Activated CD8-positive, alpha-beta memory T cell treated with anti-CD3 and anti-CD28 coated beads for 24 hours (primary cell): Measurements from ENCODE around the gene AJM1.
"Not testable (repeated sequence)": the region's sequence is repeated elsewhere in the genome, so short reads cannot be mapped to it uniquely, and the experiment has no call there.

Experiments used
- DNase-seq: peaks from one replicate; pipeline ENCODE4 v3.0.0-alpha.2; 2020

AJM1 gene

DNA sequence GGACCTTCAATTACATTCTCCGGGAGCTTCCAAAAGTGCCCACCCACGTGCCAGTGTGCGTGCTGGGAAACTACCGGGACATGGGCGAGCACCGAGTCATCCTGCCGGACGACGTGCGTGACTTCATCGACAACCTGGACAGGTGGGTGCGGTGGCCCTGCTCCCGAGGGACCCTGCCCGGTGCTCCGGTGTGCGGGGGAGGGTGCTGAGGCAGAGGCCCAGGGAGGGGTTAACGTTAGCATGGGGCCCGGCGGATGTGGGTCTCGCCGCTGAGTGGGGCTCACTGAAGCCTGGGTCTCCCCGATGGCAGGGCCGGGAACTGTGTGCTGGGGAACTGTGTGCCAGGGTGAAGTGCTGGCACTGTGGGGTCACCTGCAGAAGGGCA, 10.6 kb upstream of the AJM1 start:
- DNase-seq, result no peak

DNA sequence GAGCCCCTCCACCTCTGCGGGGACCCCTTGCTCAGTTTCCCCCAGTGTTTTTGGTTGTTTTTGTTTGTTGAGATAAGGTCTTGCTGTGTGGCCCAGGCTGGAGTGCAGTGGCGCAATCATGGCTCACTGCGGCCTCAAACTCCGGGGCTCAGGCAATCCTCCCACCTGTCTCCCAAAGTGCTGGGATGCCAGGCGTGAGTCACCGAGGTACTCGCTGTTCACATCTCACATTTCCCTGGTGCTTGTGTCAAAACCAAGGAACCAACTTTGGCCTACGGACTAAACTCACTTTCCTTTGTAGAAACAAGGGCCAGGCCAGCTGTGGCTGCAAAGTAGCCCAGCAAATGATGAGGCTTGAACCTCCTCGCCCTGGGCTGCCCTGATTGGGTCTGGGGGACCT, 9.7 kb upstream of the AJM1 start:
- DNase-seq, result no peak

DNA sequence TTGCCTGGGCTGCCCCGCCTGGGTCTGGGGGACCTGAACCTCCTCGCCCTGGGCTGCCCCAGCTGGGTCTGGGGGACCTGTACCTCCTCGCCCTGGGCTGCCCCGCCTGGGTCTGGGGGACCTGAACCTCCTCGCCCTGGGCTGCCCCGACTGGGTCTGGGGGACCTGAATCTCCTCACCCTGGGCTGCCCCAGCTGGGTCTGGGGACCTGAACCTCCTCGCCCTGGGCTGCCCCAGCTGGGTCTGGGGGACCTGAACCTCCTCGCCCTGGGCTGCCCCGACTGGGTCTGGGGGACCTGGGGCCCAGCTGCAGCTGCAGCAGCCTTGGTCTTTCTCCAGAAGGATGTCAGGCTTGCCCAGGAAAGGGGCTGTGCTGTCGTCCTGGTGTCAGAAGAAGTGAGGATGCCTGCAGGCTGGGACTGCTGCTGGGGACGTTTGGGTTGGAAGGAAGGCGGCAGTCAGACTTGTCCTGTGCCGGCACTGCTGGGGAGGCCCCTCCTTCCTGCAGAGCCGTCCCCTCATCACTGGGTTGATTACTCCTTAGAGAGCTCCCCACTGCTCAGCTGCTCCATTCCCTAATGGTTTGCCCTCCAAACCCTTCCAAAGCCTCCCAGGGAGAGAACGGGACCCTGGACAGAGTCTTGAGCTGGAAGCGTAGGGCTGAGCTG, 8.8 kb upstream of the AJM1 start:
- not testable (repeated sequence) for DNase-seq

DNA sequence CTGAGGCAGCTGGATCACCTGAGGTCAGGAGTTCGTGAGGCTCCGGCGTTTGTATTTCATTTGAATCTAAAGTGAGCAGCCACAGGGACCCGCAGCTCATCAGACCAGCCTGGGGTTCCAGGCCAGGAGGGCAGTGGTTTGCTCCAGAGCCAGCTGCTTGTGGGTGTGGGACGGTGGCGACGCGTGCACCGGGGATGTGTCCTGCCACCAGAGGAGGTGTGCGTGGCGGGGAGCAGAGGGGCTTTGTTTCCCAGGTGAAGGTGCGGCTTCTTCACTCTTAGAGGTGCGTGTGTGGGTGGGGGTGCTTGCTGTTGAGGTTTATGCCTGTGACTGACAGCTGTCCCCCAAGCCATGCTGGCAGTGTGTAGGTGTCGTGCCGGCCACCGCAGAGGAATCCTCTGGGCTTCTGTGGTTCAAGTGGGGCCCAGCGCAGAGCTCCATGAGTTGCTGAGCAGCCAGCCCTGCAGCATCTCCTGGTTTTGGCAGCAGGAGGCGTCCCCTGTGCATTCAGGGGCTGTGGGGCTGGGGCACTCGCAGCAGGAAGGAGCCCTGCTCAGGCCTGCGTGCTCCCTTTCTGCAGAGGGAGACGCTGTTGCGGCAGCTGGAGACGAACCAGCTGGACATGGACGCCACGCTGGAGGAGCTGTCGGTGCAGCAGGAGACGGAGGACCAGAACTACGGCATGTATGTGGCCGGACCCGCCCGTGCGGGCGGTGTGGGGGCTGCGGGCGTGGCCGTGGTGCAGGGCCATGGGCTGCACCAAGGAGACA, 6.9 kb upstream of the AJM1 start:
- DNase-seq, result no peak

DNA sequence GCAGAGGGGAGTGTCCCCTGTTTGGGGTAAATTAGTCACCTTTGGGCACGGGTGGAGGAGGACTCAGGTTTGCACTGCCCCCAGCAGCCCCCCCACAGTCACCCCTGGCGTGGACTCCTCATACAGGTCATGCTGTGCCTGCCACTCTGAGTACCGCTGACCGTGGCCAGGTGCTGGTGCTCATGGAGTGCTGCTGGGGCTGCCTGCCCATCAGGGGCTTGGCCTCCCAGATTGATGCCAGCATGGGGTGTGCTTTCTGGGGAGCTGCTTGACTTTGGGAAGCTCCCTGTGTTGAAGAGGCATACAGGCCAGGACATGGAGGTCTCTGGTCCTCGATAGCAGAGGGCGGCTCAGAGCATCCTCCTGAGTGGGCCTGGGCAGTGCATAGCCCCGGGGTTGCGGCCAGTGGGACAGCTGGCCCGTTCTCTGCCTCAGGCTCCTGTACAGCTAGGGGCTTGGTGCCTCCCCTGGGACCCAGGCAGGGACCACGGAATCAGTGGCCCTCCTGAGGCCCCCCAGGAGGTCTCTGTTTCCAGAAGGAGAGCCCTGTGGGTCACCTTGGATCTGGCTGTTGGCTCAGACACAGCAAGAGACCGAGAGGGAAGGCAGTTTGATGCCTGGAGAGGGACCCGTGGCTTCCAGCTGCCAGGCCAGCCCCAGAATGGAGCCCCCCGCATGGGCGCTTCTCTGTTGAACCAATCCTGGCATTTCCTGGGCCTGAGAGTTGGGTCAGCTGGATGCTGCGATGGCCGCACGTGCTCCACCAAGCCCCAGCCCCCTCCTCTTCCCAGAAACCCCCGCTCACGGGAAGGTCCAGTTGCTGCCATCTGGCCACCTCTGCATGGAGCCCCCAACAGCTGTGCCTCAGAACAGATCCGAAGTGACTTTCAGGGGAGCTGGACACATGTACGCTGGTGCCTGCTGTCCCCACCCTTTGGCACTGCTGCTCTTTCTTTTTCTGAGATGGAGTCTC, 6.1 kb upstream of the AJM1 start:
- no peak for DNase-seq

DNA sequence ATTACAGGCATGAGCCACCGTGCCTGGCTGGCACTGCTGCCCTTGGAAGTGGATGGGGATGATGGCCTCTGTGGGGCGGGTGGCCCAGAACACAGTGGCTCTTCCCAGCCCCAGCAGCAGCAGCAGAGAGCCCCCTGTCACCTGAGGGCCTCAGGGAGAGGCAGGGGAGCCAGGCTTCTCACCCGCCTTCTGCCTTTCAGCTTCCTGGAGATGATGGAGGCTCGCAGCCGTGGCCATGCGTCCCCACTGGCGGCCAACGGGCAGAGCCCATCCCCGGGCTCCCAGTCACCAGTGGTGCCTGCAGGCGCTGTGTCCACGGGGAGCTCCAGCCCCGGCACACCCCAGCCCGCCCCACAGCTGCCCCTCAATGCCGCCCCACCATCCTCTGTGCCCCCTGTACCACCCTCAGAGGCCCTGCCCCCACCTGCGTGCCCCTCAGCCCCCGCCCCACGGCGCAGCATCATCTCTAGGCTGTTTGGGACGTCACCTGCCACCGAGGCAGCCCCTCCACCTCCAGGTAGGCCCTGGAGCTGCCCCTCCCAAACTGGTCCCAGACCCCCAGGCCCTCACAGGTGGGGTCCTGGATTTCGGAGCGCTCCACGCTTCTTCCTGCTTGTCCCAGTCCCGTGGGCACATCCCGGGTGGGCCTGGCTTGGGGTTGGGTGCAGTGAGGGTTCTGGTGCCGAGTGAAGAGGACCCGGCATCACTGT, 5.0 kb upstream of the AJM1 start:
- no peak for DNase-seq

DNA sequence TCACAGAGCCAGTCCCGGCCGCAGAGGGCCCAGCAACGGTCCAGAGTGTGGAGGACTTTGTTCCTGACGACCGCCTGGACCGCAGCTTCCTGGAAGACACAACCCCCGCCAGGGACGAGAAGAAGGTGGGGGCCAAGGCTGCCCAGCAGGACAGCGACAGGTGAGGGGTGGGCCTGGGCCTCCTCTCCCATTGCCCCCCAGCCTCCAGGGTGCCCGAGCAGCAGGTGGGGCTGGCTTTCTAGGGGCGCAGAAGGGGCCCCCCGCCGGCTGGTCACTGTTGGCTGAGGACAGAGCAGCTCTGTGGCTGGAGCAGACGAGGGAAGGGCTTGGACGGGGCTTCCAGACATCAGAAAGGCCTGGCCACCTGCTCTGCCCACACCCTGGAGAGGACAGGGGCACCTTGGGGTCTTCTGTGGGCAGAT, 4.4 kb upstream of the AJM1 start:
- not testable (repeated sequence) for DNase-seq

DNA sequence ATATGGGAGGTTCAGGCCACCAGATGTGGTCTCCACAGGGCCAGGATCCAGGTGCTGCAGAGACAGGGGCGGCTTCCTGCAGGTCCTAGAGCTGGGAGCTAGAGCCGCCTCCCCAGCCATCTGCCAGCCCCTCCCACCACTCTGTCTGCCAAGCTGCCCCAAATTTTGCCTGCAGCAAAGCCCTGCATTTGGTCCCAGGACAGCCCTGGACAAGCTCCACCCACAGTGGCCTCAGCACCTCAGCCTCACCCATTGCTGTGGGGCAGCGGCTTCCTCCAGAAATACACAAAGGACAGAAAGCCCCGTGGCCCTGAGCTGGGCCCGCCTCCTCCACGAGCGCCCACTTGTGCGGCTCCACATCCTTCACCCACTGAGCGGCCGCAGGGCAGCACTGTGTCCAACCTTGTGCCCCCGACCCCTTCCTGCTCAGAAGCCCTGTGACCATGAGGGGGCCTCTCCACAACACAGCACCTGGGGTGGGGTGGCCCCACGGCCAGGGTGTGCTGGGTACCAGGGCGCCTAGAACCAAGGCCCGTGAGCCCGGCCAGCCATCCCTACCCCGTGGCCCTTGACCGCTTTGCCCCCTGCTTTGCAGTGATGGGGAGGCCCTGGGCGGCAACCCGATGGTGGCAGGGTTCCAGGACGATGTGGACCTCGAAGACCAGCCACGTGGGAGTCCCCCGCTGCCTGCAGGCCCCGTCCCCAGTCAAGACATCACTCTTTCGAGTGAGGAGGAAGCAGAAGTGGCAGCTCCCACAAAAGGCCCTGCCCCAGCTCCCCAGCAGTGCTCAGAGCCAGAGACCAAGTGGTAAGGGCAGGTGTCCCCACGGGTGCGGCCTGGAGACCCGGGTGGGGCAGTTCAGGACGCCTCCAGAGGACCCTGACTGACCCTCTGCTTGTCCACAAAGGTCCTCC, 3.7 kb upstream of the AJM1 start:
- DNase-seq, result no peak

DNA sequence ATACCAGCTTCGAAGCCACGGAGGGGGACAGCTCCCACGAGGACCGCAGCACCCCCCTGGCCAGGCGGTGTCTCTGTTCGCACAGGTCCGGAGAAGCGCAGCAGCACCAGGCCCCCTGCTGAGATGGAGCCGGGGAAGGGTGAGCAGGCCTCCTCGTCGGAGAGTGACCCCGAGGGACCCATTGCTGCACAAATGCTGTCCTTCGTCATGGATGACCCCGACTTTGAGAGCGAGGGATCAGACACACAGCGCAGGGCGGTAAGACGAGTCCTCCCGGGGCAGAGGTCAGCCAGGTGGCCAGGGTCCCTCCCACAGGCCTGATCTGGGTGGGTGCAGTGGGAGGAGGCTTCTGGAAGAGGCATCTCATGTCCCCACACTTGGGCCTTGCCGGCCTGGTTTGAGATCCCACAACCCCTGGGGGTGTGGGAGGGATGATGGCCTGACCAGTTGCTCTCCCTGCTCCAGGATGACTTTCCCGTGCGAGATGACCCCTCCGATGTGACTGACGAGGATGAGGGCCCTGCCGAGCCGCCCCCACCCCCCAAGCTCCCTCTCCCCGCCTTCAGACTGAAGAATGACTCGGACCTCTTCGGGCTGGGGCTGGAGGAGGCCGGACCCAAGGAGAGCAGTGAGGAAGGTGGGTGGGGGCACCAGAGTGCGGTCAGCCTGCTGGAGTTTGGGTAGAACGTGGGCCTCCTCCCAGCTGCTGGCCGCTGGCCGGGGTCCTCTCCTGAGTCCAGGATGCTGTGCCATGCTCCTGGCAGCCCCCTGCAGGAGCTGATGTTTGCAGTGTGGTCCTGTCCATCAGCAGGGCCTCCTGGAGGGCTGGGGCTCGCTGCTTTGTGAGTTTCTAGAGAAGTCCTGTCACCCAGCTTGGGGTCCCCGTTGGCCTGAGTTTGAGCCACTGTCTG, 2.8 kb upstream of the AJM1 start:
- no peak for DNase-seq

DNA sequence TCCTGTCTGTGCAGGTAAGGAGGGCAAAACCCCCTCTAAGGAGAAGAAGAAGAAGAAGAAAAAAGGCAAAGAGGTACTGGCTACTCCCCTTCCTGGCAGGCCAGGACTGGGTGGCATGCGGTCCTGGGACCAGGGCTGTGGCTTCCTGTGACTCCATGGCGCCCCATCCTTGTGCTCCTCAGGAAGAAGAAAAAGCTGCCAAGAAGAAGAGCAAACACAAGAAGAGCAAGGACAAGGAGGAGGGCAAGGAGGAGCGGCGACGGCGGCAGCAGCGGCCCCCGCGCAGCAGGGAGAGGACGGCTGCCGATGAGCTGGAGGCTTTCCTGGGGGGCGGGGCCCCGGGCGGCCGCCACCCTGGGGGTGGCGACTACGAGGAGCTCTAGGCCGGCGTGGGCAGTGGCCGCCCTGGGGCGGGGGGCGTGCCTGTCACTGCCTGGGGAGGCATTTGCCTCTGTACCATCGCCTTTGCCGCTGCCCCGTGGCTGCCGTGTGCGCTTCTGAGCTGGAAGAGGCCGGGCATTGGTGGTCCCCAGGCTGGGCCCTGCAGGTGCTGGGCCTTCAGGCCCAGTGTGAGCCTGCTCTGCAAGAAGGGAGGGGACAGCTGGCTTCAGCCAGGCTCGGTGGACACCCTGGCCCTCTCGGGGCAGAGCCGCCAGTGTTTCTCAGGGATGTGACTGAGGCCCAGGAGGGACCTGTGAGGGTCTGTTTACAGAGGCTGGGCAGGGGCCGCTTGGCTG, 2.0 kb upstream of the AJM1 start:
- DNase-seq, result no peak

DNA sequence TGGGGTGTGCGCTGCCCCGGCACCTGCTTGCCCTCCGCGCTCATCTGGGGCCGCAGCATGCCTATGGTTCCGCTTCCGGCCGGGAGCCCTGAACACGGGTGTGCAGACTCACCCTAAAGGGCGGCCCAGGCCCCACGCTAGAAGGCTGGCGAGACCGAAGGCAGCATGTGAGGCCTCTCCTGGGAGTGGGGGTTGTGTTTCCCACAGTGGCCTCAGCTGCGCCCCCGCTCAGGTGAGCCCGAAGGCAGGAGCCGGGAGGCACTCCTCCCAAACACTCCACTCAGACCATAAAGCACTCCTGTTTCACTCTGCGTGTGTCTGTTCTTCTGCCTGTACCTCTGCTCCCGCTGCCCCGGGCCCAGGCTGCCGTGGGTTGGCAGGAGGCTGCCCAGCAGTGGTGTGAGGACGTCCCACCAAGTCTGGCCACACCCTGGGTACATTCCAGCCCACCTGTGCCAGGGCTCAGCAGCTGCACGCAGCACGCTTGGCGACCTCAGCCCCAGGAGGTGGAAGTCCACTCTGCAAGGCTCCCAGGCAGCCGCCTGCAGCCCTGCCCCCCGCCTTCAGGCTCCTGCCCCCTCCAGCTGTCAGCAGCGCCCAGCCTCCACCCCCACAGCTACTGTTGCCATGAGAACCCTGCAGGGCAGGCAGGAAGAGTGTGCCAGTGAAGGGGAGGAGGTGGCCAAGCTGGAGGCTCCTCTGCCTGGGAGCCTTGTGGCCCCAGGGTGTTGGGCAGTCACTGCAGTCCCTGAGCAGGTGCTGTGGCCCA, 1.2 kb upstream of the AJM1 start:
- DNase-seq, result no peak

DNA sequence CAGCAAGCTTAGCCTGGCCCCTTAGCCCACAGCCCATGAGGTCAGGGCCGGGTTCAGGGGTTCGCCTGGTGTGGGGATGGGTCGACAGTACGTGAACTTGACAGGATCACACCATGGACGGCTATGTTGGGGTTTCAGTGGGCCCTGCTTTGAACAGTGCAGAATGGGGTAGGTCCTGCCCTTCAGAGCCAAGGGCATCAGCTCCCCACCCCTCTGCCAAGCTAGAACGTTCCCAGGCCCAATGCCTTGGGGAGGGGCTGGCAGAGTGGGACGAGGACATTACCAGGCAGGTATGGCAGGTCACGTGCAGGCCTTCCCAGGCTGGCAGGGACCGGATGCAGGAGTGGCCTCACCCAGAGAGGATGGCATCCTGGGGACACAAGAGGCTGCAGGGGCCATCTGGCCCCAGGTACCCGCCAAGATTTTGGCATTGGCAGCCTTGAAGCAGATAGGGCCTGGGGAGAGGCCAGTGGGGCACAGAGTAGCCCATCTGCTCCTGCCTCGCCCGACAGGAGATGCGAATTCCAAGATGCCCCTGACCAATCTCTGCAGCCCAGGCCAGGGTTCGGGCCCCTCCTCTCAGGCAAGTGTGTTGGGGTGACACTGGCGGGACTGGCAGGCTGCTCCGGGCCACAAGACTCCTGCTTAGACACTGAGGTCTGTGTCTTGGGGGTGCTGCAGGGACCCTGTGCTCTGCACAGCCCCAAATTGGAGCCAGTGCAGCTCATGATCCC, 465 bp upstream of the AJM1 start:
- DNase-seq, result not testable (repeated sequence)

DNA sequence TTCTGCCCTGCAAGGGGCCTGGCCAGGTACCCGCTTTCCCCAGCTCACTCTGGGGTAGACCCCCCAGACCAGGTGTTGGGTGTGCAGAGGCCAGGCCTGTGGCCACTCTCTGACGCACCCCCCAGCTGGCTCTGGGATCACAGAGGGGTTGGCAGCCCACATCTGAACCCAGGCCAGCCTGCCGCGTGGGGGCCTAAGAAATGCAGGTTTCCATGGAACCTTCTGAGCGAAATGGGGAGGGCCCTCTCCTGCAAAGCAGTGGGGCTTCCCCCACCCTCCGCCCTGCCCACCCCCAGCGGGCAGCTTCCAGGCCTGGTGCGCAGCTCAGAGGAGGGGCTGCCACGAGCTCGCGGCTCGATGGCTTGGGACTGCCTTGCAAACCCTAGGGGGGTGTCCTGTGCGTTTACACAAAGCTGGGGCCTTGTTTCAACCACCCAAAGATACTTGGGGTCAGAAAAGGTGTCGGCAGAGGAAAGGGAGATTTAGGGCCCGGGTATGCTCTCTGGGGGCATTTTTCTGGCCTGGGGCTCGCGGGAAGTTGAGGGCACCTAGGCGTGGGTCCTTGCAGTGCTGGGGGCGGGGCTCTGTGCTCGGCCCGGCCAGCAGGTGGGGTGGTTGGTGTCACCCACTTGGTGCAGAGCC, 1.0 kb downstream of the AJM1 start:
- DNase-seq, result not testable (repeated sequence)

DNA sequence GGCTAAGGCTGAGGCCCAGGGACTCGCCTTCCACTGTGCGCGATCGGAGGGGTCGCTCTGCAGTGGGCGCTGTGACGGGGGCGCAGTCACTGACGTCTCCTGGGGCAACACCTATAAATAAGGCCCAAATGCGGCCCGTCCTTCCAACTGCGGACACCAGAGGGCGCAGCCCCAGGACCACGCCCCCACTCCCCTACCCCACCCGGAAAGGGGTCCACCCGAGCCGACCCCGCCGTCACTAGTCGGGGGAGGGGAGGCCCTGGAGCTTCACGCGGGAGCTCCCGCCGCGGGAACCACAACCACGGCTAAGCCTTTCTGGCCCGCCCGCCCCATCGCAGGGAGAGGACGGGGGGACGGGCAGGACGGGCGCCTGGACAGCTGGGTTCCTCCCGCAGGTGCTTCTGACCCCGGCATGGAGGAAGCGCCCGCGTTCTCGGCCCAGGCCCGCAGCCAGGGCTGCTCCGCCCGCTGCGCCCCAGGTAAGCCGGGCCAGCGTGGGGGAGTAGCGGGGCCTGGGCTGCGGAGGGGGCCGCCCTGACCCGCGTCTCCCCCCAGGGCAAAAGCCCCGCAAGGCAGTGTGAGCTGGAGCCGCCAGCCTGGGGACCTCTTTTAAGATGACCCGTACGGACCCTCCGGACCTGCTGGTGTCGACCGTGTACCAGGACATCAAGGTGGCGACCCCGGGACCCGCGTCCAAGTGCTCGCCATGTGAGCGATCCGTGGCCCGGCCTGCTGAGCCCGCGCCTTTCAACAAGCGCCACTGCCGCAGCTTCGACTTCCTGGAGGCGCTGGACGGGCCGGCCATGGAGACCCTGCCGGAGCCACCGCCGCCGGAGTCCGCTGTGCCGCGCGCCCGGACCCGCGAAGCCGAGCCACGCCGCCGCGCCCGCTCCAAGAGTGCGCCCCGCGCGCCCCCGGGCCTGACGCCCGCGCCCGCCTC, 1.8 kb downstream of the AJM1 start:
- DNase-seq, result peak; percentile 88

DNA sequence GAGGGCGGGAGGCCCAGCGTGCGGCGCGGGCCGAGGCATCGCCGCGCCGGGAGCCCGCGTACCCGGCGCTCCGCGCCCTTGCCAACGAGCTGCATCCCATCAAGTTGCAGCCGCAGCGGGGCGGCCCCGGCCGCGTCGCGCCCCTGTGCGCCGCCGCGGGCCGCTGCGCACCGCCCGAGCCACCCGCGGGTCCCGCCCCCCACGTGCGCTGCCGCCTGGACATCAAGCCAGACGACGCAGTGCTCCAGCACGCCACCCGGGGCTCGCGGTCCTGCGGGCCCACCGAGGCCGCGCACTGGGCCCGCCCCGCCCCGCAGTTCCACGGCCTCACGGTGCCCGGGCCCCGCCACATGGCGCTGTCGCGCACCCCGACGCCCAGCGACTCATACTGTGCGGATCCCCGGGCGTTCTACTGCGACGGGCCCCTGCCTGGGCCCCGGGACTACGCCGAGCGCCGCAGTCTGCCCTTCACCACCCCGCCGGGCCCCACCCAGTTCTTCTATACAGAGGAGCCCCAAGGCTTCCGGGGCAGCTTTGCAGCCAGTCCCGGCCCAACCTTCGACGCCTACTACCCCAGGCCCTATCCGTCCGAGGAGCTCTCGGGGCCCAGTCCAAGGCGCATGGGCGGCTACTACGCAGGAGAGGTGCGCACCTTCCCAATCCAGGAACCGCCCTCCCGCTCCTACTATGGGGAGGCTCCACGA, 2.6 kb downstream of the AJM1 start:
- no peak for DNase-seq
